ENCODE results near the gene PRDM11.

Gene PRDM11

GRCh38 chr11:45252134-45252856 is 105.9 kb downstream of the PRDM11 start:
- TF ChIP-seq POLR2AphosphoS5 (IDR thresholded peaks at IDR 0.05; ENCODE audit: borderline replicate concordance, low read depth, low read length): no peak
- no peak for TF ChIP-seq EZH2 (IDR thresholded peaks at IDR 0.05)
- no peak for TF ChIP-seq FOXP2 (optimal IDR thresholded peaks at IDR 0.05; ENCODE audit: control extremely low read depth, extremely low read length, insufficient read depth)
- H3K9ac ChIP-seq (ENCODE audit: insufficient read length): no peak overlapping the region
- H3K36me3 ChIP-seq (ENCODE audit: insufficient read depth, low read length): no peaks in the 10 kb centered on the region
- no peak for DNase-seq (ENCODE audit: low read depth, low spot score)
- no peak overlapping the region for H3K4me3 ChIP-seq
- H3K27ac ChIP-seq: no peak overlapping the region
- H3K9me3 ChIP-seq (ENCODE audit: low read depth, low read length): no peaks in the 10 kb centered on the region

DNA sequence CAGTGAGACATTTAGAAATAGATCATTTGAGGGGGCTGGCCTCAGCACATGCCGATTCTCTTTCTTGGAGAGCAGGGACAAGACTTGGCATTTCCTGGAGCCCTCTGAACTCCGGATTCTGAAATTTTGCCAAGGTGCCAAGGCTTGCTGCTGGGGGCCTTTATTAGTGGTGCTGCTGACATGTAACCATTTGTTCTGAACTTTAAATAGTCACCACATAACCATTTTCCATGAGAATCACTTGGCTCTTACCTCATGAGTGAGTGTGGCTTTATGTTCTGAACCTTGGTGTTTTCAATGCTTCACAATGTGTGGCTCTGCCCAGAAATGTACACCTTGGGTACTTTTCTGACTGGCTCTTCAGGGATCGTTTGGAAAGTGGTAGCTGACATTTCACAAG is 106.4 kb downstream of the PRDM11 start:
- no peak for DNase-seq (ENCODE audit: low read depth, low spot score)
- Histone ChIP-seq H3K27ac (no peak overlapping the region), H3K4me3 (no peak overlapping the region), H3K36me3 (ENCODE audit: insufficient read depth, low read length) (no peaks in the 10 kb centered on the region), H3K9me3 (ENCODE audit: low read depth, low read length) (no peaks in the 10 kb centered on the region), H3K9ac (ENCODE audit: insufficient read length) (no peak overlapping the region)
- TF ChIP-seq EZH2 (IDR thresholded peaks at IDR 0.05): no peak
- no peak for TF ChIP-seq POLR2AphosphoS5 (IDR thresholded peaks at IDR 0.05; ENCODE audit: borderline replicate concordance, low read depth, low read length)
- TF ChIP-seq FOXP2 (optimal IDR thresholded peaks at IDR 0.05; ENCODE audit: control extremely low read depth, extremely low read length, insufficient read depth): no peak

DNA sequence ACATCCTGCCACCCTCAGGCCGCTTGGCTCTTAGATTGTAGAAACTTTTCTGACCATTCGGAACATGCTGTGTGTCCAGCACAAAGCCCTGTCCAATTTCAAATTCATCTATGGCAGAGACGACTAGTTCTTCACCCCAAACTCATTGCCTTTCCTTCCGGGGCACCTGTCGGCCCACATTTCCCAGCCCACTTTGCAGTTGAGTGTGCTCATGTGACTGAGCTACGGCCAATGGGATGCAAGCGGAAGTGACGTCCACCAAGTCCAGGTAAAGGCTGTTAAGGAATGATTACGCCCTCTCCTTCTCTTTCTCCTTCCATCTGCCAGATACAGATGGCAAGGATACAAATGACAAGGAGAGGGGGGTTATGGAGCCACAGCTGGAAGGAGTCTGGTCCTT is 107.2 kb downstream of the PRDM11 start:
- no peak overlapping the region for H3K4me3 ChIP-seq
- H3K9me3 ChIP-seq (ENCODE audit: low read depth, low read length): no peaks in the 10 kb centered on the region
- TF ChIP-seq FOXP2 (optimal IDR thresholded peaks at IDR 0.05; ENCODE audit: control extremely low read depth, extremely low read length, insufficient read depth) (no peak), POLR2AphosphoS5 (IDR thresholded peaks at IDR 0.05; ENCODE audit: borderline replicate concordance, low read depth, low read length) (no peak), EZH2 (IDR thresholded peaks at IDR 0.05) (no peak)
- no peak overlapping the region for H3K9ac ChIP-seq (ENCODE audit: insufficient read length)
- no peaks in the 10 kb centered on the region for H3K36me3 ChIP-seq (ENCODE audit: insufficient read depth, low read length)
- DNase-seq (ENCODE audit: low read depth, low spot score): no peak
- H3K27ac ChIP-seq: no peak overlapping the region

GRCh38 chr11:45254070-45254469 is 107.6 kb downstream of the PRDM11 start:
- no peaks in the 10 kb centered on the region for H3K36me3 ChIP-seq (ENCODE audit: insufficient read depth, low read length)
- H3K4me3 ChIP-seq: no peak overlapping the region
- H3K9ac ChIP-seq (ENCODE audit: insufficient read length): no peak overlapping the region
- no peak overlapping the region for H3K27ac ChIP-seq
- H3K9me3 ChIP-seq (ENCODE audit: low read depth, low read length): no peaks in the 10 kb centered on the region
- no peak for DNase-seq (ENCODE audit: low read depth, low spot score)
- TF ChIP-seq EZH2 (IDR thresholded peaks at IDR 0.05) (no peak), POLR2AphosphoS5 (IDR thresholded peaks at IDR 0.05; ENCODE audit: borderline replicate concordance, low read depth, low read length) (no peak), FOXP2 (optimal IDR thresholded peaks at IDR 0.05; ENCODE audit: control extremely low read depth, extremely low read length, insufficient read depth) (no peak)

GRCh38 chr11:45258982-45259530 is 112.6 kb downstream of the PRDM11 start:
- H3K27ac ChIP-seq: no peak overlapping the region
- TF ChIP-seq FOXP2 (optimal IDR thresholded peaks at IDR 0.05; ENCODE audit: control extremely low read depth, extremely low read length, insufficient read depth) (no peak), POLR2AphosphoS5 (IDR thresholded peaks at IDR 0.05; ENCODE audit: borderline replicate concordance, low read depth, low read length) (no peak), EZH2 (IDR thresholded peaks at IDR 0.05) (no peak)
- H3K4me3 ChIP-seq: no peak overlapping the region

DNA sequence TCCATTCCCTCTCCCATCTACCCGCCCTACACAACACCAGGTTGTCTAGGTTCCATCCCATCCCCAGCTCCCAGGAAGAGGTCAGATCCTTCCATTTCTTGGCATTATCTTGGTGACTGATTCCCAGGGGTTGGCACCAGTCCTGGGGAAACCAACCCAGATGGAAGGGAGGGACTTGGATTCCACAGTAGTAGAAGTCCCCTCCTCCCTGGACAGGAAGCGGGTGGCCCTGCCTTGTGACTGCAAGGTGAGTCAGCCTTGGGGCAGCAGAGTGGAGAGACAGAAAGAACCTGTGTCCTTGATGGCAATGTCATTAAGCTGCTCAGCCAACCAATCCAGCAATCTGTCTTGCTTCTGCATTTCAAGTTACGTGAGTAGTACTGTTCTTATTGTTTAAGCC is 113.2 kb downstream of the PRDM11 start:
- no peaks in the 10 kb centered on the region for H3K36me3 ChIP-seq (ENCODE audit: insufficient read depth, low read length)
- no peak for DNase-seq (ENCODE audit: low read depth, low spot score)
- H3K27ac ChIP-seq: no peak overlapping the region
- H3K9ac ChIP-seq (ENCODE audit: insufficient read length): no peak overlapping the region
- TF ChIP-seq EZH2 (IDR thresholded peaks at IDR 0.05): no peak
- TF ChIP-seq POLR2AphosphoS5 (IDR thresholded peaks at IDR 0.05; ENCODE audit: borderline replicate concordance, low read depth, low read length): no peak
- no peak for TF ChIP-seq FOXP2 (optimal IDR thresholded peaks at IDR 0.05; ENCODE audit: control extremely low read depth, extremely low read length, insufficient read depth)
- no peaks in the 10 kb centered on the region for H3K9me3 ChIP-seq (ENCODE audit: low read depth, low read length)
- H3K4me3 ChIP-seq: no peak overlapping the region

More at GRCh38 chr11:45258982-45259530, 112.6 kb downstream of the PRDM11 start:
- H3K9me3 ChIP-seq (ENCODE audit: low read depth, low read length): no peaks in the 10 kb centered on the region
- H3K9ac ChIP-seq (ENCODE audit: insufficient read length): no peak overlapping the region
- H3K36me3 ChIP-seq (ENCODE audit: insufficient read depth, low read length): no peaks in the 10 kb centered on the region
- DNase-seq (ENCODE audit: low read depth, low spot score): no peak

GRCh38 chr11:45260071-45260470 is 113.6 kb downstream of the PRDM11 start:
- Histone ChIP-seq H3K27ac (no peak overlapping the region), H3K9ac (ENCODE audit: insufficient read length) (no peak overlapping the region), H3K9me3 (ENCODE audit: low read depth, low read length) (no peaks in the 10 kb centered on the region), H3K36me3 (ENCODE audit: insufficient read depth, low read length) (no peaks in the 10 kb centered on the region), H3K4me3 (no peak overlapping the region)
- DNase-seq (ENCODE audit: low read depth, low spot score): no peak
- TF ChIP-seq POLR2AphosphoS5 (IDR thresholded peaks at IDR 0.05; ENCODE audit: borderline replicate concordance, low read depth, low read length) (no peak), EZH2 (IDR thresholded peaks at IDR 0.05) (no peak), FOXP2 (optimal IDR thresholded peaks at IDR 0.05; ENCODE audit: control extremely low read depth, extremely low read length, insufficient read depth) (no peak)

GRCh38 chr11:45262900-45263299 is 116.5 kb downstream of the PRDM11 start:
- H3K36me3 ChIP-seq (ENCODE audit: insufficient read depth, low read length): no peaks in the 10 kb centered on the region
- H3K9me3 ChIP-seq (ENCODE audit: low read depth, low read length): no peaks in the 10 kb centered on the region

More at GRCh38 chr11:45262900-45263299, 116.5 kb downstream of the PRDM11 start:
- Histone ChIP-seq H3K4me3 (no peak overlapping the region), H3K27ac (no peak overlapping the region), H3K9ac (ENCODE audit: insufficient read length) (no peak overlapping the region)
- DNase-seq (ENCODE audit: low read depth, low spot score): no peak
- TF ChIP-seq EZH2 (IDR thresholded peaks at IDR 0.05): no peak
- TF ChIP-seq POLR2AphosphoS5 (IDR thresholded peaks at IDR 0.05; ENCODE audit: borderline replicate concordance, low read depth, low read length): no peak
- no peak for TF ChIP-seq FOXP2 (optimal IDR thresholded peaks at IDR 0.05; ENCODE audit: control extremely low read depth, extremely low read length, insufficient read depth)

Measured in SK-N-MC (cell line).